Left ventricle myocardium inferior (tissue), 1 donor: Measurements from ENCODE around the gene IPCEF1. TPM values are rescaled to one million over a fixed set of nuclear protein-coding genes. Genes with fewer than 3 reads are reported as not detected.
A peak's percentile ranks its signal among the peaks of the same experiment; 100 is the strongest.

Experiments used
- DNase-seq: peaks from one replicate; pipeline ENCODE4 v3.0.0-alpha.2; 2020
- H3K27ac ChIP-seq: fragments of 200-600 bp; replicated peaks from 2 replicates; pipeline ENCODE4 v1.8.0; 2021
- H3K27me3 ChIP-seq: fragments of 200-600 bp; 2 replicates; pipeline ENCODE4 v1.8.0; 2021; ENCODE audit warnings: low read depth
- H3K36me3 ChIP-seq: fragments of 200-600 bp; 2 replicates; pipeline ENCODE4 v1.8.0; 2021
- H3K4me1 ChIP-seq: fragments of 200-600 bp; 2 replicates; pipeline ENCODE4 v1.8.0; 2021
- H3K4me3 ChIP-seq: fragments of 200-600 bp; 2 replicates; pipeline ENCODE4 v1.8.0; 2021; ENCODE audit warnings: mild to moderate bottlenecking, moderate library complexity
- H3K9me3 ChIP-seq: fragments of 200-600 bp; replicated peaks from 2 replicates; pipeline ENCODE4 v1.8.0; 2021
- CTCF ChIP-seq: fragments of 200-600 bp; IDR thresholded peaks from 2 replicates; pipeline ENCODE4 v1.8.0; 2021; ENCODE audit warnings: antibody characterized with exemption, mild to moderate bottlenecking, borderline replicate concordance
- intact Hi-C: fragments of 100-400 bp; cut with micrococcal nuclease; formaldehyde crosslinking; loops from one replicate; pipeline ENCODE4 v1.11.0; 2022
- long read RNA-seq: library from polyadenylated mRNA; unstranded; transcript quantifications from one replicate; pipeline ENCODE4 v2.0.0, GENCODE V29; 2021
- total RNA-seq: library from RNA; stranded (reverse); fragmentation: NEBNext Ultra II Directional; extraction: Animal tissue kit (Norgen Biotek cat#: 25700); gene quantifications from one replicate; pipeline ENCODE4 v1.2.1, GENCODE V29; 2021
- donor health status: DM: no; HTN: yes; CAD: no; lungs with severe emphysema.

Gene IPCEF1, protein sequence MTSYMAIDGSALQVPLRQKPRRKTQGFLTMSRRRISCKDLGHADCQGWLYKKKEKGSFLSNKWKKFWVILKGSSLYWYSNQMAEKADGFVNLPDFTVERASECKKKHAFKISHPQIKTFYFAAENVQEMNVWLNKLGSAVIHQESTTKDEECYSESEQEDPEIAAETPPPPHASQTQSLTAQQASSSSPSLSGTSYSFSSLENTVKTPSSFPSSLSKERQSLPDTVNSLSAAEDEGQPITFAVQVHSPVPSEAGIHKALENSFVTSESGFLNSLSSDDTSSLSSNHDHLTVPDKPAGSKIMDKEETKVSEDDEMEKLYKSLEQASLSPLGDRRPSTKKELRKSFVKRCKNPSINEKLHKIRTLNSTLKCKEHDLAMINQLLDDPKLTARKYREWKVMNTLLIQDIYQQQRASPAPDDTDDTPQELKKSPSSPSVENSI
- total RNA-seq: 1.7 TPM
- long read RNA-seq, partial matches to known transcripts: 1 of 1 reads
- long read RNA-seq, other reads (novel, unspliced or antisense): 0 of 1 reads

DNA sequence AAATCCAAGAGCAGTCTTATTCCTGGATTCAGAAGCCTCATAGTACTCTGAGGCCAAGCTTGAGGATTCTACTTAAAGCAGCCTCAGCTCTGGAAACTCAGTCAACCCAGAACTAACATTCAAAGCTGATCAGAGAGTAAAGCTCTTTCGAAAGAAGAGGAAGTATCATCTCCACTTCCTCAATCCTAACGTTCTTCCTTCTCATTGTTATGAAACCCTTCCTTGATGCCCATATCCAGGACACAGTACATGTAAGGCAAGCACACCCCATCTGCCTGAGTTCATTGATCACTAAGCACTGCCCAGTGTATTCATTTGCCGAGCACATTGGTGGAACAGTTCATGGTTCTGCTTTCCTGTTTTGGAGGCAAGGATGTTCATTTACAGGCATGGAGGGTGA lies at the start of gene IPCEF1:
IPCEF1 (minus strand) TSS at position 114 of the 400 bp plus-strand sequence. CDS start 90,856 bp downstream, outside the sequence.
- no peak for DNase-seq
- Histone ChIP-seq H3K27ac (peak within 1 kb of the TSS; percentile 36), H3K4me3 (no peak within 1 kb of the TSS), H3K27me3 (no peaks in the 10 kb centered on the region), H3K36me3 (no peaks in the 10 kb centered on the region), H3K4me1 (no peaks in the 10 kb centered on the region), H3K9me3 (no peaks in the 10 kb centered on the region)
- no peak for TF ChIP-seq CTCF
- intact Hi-C loops: no loop called here

DNA sequence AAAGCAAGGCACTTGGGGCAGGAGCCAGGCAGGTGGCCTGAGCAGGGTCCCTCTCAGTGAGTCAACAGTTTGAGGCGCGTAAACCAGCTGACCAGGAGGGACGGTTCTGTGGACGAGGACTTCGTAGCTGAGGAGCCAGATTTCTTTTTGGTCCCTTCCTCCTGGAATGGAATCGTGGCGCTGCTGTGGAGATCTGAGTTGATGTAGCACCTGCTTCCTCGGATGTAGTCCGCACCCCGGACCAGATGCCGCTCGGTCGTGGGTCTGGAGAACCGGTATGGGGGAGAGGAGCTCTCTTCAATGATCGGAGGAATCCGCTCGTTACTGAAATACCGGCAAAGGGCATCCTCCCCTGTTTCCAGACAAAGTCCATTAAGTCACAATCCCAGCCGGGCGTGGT lies 49.7 kb upstream of the IPCEF1 start:
- H3K27ac ChIP-seq: no peak overlapping the region
- peaks cover 25% of the 10 kb centered on the region for H3K36me3 ChIP-seq
- no peak for DNase-seq
- peaks cover 39% of the 10 kb centered on the region for H3K4me1 ChIP-seq
- no peak for TF ChIP-seq CTCF
- H3K4me3 ChIP-seq: no peak overlapping the region
- no peaks in the 10 kb centered on the region for H3K9me3 ChIP-seq
- intact Hi-C loops: no loop called here
- no peaks in the 10 kb centered on the region for H3K27me3 ChIP-seq

DNA sequence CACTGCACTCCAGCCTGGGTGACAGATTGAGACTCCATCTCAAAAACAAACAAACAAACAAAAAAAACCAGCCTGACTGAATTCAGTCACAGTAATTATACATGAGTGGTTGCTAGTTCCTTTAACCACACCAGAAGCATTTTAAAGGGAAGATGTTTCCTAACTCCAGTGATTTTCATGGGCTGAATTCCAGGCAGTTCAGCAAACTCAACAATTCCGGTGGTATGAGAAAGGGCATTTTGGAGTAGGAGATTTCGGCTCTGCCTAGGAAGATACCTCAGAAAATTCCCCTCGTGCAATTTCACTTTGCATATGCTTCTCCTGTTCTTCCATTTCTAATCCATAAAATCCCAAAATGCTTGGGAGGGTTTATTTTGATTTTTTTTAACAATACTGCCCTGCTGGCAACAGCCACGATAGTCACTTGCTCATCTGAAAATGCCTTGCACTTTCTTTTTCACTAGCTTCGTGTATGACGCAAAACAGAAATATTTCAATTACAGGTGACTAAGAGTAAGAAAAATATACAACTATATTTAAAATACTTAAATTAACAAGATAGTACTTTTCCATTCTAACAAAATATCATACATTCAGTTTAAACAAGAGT lies 48.3 kb upstream of the IPCEF1 start:
- Histone ChIP-seq H3K27ac (no peak overlapping the region), H3K4me3 (no peak overlapping the region), H3K27me3 (no peaks in the 10 kb centered on the region), H3K4me1 (peaks cover 25% of the 10 kb centered on the region), H3K36me3 (peaks cover 31% of the 10 kb centered on the region), H3K9me3 (no peaks in the 10 kb centered on the region)
- intact Hi-C loops: no loop called here
- no peak for TF ChIP-seq CTCF
- no peak for DNase-seq

- intact Hi-C loops: no loop called here
- H3K4me1 ChIP-seq: peaks cover 14% of the 10 kb centered on the region
- H3K27me3 ChIP-seq: no peaks in the 10 kb centered on the region
- H3K27ac ChIP-seq: no peak overlapping the region
- H3K4me3 ChIP-seq: no peak overlapping the region
- no peak for DNase-seq
- H3K36me3 ChIP-seq: peaks cover 31% of the 10 kb centered on the region
- H3K9me3 ChIP-seq: no peaks in the 10 kb centered on the region
- no peak for TF ChIP-seq CTCF
Measured at GRCh38 chr6:154403788-154404187, 47.2 kb upstream of the IPCEF1 start.

GRCh38 chr6:154402081-154402780 lies 45.6 kb upstream of the IPCEF1 start:
- H3K4me3 ChIP-seq: no peak overlapping the region
- no peak for DNase-seq
- peaks cover 31% of the 10 kb centered on the region for H3K36me3 ChIP-seq
- H3K27me3 ChIP-seq: no peaks in the 10 kb centered on the region
- no peak for TF ChIP-seq CTCF
- intact Hi-C loops: no loop called here
- no peaks in the 10 kb centered on the region for H3K9me3 ChIP-seq
- peaks cover 9% of the 10 kb centered on the region for H3K4me1 ChIP-seq
- no peak overlapping the region for H3K27ac ChIP-seq
